ENCODE measurements around the gene FNDC5. TPM values are rescaled to one million over a fixed set of nuclear protein-coding genes. Genes with fewer than 3 reads are reported as not detected.

The FNDC5 gene
- total and polyA plus RNA-seq, 2 experiments from 2014 or later: 1.0 to 1.7 TPM

DNA sequence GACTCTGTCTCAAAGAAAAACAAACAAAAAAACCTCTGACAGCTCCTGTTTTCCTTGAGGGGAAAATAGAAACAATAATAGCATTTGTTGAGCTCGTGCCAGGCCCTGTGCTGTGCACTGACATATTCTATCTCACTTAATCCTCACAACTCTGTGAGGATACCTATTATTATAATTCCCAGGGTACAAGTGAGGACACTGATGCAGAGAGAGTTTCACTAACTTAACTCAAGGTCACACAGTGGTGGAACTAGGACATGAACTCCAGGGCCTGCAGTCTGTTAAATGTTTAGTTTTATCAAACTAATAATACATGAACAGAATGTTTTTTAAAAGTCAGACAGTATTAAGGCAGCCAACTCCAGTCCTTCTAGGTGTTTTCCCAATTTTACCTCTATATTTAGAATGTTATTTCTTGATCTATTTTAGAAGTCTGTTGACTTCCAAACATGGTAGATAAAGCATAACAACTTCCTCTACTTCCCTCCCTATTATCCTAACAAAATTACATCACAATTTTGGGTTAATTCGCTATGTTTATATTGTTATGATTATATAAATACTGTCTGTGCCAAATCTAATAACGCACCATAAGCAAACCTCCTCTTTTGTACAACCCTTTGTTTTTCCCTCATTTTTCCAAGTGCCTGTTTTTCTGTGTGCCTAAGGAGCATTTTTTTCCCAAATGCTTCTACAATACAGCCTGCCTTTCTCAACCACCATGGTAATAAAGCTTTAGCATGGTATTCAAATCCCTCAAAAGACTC lies 4.9 kb downstream of the FNDC5 start:
- Histone ChIP-seq H3K9me2 (ENCODE audit: insufficient read depth) (no peaks in the 10 kb centered on the region), H3K79me2 (replicated peaks; ENCODE audit: insufficient read depth) (no peaks in the 10 kb centered on the region), H3K4me3 (no peak overlapping the region), H3K27ac (ENCODE audit: low read depth) (no peak overlapping the region), H3K4me1 (ENCODE audit: insufficient read depth) (peaks cover 7% of the 10 kb centered on the region; the same call in 1 of the 2 replicates), H3F3A (replicated peaks; ENCODE audit: low read depth) (no peaks in the 10 kb centered on the region), H2AFZ (no peak overlapping the region), H3K27me3 (ENCODE audit: insufficient read depth) (peaks cover 24% of the 10 kb centered on the region), H3K36me3 (ENCODE audit: insufficient read depth) (no peaks in the 10 kb centered on the region), H3K4me2 (no peak overlapping the region), H4K20me1 (replicated peaks; ENCODE audit: insufficient read depth) (no peaks in the 10 kb centered on the region)
- TF ChIP-seq, protein P1, sequence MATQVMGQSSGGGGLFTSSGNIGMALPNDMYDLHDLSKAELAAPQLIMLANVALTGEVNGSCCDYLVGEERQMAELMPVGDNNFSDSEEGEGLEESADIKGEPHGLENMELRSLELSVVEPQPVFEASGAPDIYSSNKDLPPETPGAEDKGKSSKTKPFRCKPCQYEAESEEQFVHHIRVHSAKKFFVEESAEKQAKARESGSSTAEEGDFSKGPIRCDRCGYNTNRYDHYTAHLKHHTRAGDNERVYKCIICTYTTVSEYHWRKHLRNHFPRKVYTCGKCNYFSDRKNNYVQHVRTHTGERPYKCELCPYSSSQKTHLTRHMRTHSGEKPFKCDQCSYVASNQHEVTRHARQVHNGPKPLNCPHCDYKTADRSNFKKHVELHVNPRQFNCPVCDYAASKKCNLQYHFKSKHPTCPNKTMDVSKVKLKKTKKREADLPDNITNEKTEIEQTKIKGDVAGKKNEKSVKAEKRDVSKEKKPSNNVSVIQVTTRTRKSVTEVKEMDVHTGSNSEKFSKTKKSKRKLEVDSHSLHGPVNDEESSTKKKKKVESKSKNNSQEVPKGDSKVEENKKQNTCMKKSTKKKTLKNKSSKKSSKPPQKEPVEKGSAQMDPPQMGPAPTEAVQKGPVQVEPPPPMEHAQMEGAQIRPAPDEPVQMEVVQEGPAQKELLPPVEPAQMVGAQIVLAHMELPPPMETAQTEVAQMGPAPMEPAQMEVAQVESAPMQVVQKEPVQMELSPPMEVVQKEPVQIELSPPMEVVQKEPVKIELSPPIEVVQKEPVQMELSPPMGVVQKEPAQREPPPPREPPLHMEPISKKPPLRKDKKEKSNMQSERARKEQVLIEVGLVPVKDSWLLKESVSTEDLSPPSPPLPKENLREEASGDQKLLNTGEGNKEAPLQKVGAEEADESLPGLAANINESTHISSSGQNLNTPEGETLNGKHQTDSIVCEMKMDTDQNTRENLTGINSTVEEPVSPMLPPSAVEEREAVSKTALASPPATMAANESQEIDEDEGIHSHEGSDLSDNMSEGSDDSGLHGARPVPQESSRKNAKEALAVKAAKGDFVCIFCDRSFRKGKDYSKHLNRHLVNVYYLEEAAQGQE (IDR thresholded peaks at IDR 0.05; ENCODE audit: unreplicated experiment): no peak
- TF ChIP-seq NANOG (IDR thresholded peaks at IDR 0.05; ENCODE audit: borderline replicate concordance) (no peak), EZH2phosphoT487 (IDR thresholded peaks at IDR 0.05; ENCODE audit: unreplicated experiment) (no peak), ZNF331 (CRISPR knock-in tag; IDR thresholded peaks at IDR 0.05; ENCODE audit: low read depth) (no peak), ZNF114 (CRISPR knock-in tag; IDR thresholded peaks at IDR 0.05) (no peak), POLR2AphosphoS5 (IDR thresholded peaks at IDR 0.05; ENCODE audit: low read depth) (no peak), STAT1 (IDR thresholded peaks at IDR 0.05; ENCODE audit: unreplicated experiment) (no peak)
- TF ChIP-seq, protein P2, sequence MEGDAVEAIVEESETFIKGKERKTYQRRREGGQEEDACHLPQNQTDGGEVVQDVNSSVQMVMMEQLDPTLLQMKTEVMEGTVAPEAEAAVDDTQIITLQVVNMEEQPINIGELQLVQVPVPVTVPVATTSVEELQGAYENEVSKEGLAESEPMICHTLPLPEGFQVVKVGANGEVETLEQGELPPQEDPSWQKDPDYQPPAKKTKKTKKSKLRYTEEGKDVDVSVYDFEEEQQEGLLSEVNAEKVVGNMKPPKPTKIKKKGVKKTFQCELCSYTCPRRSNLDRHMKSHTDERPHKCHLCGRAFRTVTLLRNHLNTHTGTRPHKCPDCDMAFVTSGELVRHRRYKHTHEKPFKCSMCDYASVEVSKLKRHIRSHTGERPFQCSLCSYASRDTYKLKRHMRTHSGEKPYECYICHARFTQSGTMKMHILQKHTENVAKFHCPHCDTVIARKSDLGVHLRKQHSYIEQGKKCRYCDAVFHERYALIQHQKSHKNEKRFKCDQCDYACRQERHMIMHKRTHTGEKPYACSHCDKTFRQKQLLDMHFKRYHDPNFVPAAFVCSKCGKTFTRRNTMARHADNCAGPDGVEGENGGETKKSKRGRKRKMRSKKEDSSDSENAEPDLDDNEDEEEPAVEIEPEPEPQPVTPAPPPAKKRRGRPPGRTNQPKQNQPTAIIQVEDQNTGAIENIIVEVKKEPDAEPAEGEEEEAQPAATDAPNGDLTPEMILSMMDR (conservative IDR thresholded peaks at IDR 0.05; ENCODE audit: low read depth in 2 of 2): no peak
- TF ChIP-seq, protein P3, sequence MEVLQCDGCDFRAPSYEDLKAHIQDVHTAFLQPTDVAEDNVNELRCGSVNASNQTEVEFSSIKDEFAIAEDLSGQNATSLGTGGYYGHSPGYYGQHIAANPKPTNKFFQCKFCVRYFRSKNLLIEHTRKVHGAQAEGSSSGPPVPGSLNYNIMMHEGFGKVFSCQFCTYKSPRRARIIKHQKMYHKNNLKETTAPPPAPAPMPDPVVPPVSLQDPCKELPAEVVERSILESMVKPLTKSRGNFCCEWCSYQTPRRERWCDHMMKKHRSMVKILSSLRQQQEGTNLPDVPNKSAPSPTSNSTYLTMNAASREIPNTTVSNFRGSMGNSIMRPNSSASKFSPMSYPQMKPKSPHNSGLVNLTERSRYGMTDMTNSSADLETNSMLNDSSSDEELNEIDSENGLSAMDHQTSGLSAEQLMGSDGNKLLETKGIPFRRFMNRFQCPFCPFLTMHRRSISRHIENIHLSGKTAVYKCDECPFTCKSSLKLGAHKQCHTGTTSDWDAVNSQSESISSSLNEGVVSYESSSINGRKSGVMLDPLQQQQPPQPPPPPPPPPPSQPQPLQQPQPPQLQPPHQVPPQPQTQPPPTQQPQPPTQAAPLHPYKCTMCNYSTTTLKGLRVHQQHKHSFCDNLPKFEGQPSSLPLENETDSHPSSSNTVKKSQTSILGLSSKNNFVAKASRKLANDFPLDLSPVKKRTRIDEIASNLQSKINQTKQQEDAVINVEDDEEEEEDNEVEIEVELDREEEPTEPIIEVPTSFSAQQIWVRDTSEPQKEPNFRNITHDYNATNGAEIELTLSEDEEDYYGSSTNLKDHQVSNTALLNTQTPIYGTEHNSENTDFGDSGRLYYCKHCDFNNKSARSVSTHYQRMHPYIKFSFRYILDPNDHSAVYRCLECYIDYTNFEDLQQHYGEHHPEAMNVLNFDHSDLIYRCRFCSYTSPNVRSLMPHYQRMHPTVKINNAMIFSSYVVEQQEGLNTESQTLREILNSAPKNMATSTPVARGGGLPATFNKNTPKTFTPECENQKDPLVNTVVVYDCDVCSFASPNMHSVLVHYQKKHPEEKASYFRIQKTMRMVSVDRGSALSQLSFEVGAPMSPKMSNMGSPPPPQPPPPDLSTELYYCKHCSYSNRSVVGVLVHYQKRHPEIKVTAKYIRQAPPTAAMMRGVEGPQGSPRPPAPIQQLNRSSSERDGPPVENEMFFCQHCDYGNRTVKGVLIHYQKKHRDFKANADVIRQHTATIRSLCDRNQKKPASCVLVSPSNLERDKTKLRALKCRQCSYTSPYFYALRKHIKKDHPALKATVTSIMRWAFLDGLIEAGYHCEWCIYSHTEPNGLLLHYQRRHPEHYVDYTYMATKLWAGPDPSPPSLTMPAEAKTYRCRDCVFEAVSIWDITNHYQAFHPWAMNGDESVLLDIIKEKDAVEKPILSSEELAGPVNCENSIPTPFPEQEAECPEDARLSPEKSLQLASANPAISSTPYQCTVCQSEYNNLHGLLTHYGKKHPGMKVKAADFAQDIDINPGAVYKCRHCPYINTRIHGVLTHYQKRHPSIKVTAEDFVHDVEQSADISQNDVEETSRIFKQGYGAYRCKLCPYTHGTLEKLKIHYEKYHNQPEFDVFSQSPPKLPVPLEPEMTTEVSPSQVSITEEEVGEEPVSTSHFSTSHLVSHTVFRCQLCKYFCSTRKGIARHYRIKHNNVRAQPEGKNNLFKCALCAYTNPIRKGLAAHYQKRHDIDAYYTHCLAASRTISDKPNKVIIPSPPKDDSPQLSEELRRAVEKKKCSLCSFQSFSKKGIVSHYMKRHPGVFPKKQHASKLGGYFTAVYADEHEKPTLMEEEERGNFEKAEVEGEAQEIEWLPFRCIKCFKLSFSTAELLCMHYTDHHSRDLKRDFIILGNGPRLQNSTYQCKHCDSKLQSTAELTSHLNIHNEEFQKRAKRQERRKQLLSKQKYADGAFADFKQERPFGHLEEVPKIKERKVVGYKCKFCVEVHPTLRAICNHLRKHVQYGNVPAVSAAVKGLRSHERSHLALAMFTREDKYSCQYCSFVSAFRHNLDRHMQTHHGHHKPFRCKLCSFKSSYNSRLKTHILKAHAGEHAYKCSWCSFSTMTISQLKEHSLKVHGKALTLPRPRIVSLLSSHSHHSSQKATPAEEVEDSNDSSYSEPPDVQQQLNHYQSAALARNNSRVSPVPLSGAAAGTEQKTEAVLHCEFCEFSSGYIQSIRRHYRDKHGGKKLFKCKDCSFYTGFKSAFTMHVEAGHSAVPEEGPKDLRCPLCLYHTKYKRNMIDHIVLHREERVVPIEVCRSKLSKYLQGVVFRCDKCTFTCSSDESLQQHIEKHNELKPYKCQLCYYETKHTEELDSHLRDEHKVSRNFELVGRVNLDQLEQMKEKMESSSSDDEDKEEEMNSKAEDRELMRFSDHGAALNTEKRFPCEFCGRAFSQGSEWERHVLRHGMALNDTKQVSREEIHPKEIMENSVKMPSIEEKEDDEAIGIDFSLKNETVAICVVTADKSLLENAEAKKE (CRISPR knock-in tag; IDR thresholded peaks at IDR 0.05): no peak
- Mint-ChIP-seq H3K27me3 (ENCODE audit: insufficient read depth, low read depth, poor library complexity) (peaks cover 15% of the 10 kb centered on the region), H3K4me1 (peaks cover 9% of the 10 kb centered on the region), H3K4me3 (no peak overlapping the region), H3K27ac (no peak overlapping the region), H3K36me3 (ENCODE audit: low read depth) (peaks cover 5% of the 10 kb centered on the region; the same call in 2 of the 3 replicates), H3K9me3 (no peaks in the 10 kb centered on the region; the same call in 2 of the 3 replicates)
- ATAC-seq: no peak
- no peak for DNase-seq (ENCODE audit: low spot score)

All from GM23338 (cell line).